Measurements from ENCODE around the gene ZNF408.

DNA sequence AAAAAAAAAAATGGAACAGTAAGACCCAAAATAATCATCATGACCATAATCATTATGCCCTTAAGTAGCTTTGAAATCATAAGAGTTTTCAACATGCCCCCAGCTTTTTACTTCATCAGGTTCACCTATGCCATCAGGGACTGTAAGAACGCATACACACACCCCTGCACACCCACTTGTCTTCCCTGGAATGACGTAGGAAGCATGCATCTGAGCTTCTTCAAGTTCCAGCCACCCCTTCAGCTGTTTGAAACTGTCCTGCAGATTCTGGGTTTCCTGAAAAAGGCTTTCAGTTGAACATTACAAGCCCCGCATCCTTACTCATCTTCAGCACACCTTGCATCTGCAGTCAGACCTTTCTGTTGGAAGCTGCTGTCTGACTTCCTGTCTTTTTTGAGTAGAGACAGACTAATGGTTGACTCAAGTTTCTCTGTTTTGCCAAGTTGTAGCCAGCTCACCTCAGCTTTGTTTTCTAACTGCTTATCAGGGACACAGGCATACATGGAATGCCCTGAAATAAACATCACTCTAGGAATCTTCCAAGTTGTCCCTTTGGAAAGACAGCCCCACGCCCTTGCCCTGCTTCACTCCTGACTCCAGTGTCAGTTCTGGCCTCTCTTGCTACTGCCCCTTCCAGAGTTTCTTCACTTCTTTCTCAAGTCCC, 37.4 kb upstream of the ZNF408 start:
- TF ChIP-seq, protein P1, sequence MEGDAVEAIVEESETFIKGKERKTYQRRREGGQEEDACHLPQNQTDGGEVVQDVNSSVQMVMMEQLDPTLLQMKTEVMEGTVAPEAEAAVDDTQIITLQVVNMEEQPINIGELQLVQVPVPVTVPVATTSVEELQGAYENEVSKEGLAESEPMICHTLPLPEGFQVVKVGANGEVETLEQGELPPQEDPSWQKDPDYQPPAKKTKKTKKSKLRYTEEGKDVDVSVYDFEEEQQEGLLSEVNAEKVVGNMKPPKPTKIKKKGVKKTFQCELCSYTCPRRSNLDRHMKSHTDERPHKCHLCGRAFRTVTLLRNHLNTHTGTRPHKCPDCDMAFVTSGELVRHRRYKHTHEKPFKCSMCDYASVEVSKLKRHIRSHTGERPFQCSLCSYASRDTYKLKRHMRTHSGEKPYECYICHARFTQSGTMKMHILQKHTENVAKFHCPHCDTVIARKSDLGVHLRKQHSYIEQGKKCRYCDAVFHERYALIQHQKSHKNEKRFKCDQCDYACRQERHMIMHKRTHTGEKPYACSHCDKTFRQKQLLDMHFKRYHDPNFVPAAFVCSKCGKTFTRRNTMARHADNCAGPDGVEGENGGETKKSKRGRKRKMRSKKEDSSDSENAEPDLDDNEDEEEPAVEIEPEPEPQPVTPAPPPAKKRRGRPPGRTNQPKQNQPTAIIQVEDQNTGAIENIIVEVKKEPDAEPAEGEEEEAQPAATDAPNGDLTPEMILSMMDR (conservative IDR thresholded peaks at IDR 0.05; ENCODE audit: low read length), result no peak
- no peak for TF ChIP-seq EZH2phosphoT487 (IDR thresholded peaks at IDR 0.05; ENCODE audit: borderline replicate concordance, low read depth, low read length)

All from OCI-LY7 (cell line).